OCI-LY7 (cell line): ENCODE results near the gene PRB2.
"Not testable (repeated sequence)": the region's sequence is repeated elsewhere in the genome, so short reads cannot be mapped to it uniquely, and the experiment has no call there.

Source experiments
- CTCF ChIP-seq: fragments of 200-600 bp; sonication (generic); conservative IDR thresholded peaks from 2 replicates; pipeline ENCODE4 v1.5.1; 2014; ENCODE audit warnings: mild to moderate bottlenecking, antibody characterized with exemption, low read length, moderate library complexity, mixed read lengths
- EZH2phosphoT487 ChIP-seq: fragments of 200-600 bp; sonication (generic); IDR thresholded peaks from 2 replicates; pipeline ENCODE4 v1.6.1; 2018; ENCODE audit warnings: low read depth, borderline replicate concordance, mild to moderate bottlenecking, mixed run types, antibody characterized with exemption, low read length, moderate library complexity, mixed read lengths

- TF ChIP-seq CTCF, EZH2phosphoT487: not testable (repeated sequence)
Observed at GRCh38 chr12:11391456-11391855, 3.9 kb downstream of the PRB2 start.
